ENCODE measurements around the gene PIP5K1C. TPM values are rescaled to one million over a fixed set of nuclear protein-coding genes. Genes with fewer than 3 reads are reported as not detected.

The PIP5K1C gene
- polyA plus RNA-seq, 1 donor from 2014 or later = 7.1 TPM

GRCh38 chr19:3603121-3603811 lies 97.0 kb downstream of the PIP5K1C start:
- H3K9ac ChIP-seq (ENCODE audit: low read length) = no peak overlapping the region
- H3K4me3 ChIP-seq (ENCODE audit: low read length) = no peak overlapping the region
- peaks cover 32% of the 10 kb centered on the region for H3K27me3 ChIP-seq (ENCODE audit: insufficient read depth, low read depth, low read length)
- no peaks in the 10 kb centered on the region for H3K9me3 ChIP-seq (ENCODE audit: low read length)
- no peaks in the 10 kb centered on the region for H3F3A ChIP-seq (ENCODE audit: insufficient read depth, low read length, poor library complexity, severe bottlenecking)
- no peak overlapping the region for H3K27ac ChIP-seq (ENCODE audit: low read length)
- no peak overlapping the region for H3K4me2 ChIP-seq (ENCODE audit: low read length)
- H3K36me3 ChIP-seq (ENCODE audit: insufficient read depth, low read length) = no peaks in the 10 kb centered on the region
- no peak overlapping the region for H2AFZ ChIP-seq (ENCODE audit: low read depth, low read length)
- TF ChIP-seq POLR2AphosphoS5 (IDR thresholded peaks at IDR 0.05) (no peak), TAF1 (IDR thresholded peaks at IDR 0.05; ENCODE audit: low read depth) (no peak), EZH2 (IDR thresholded peaks at IDR 0.05; ENCODE audit: borderline replicate concordance, insufficient read depth, low read length, poor library complexity, severe bottlenecking) (no peak), MXI1 (conservative IDR thresholded peaks at IDR 0.05; ENCODE audit: poor library complexity, severe bottlenecking) (no peak), SMC3 (conservative IDR thresholded peaks at IDR 0.05; ENCODE audit: poor library complexity) (no peak), EP300 (conservative IDR thresholded peaks at IDR 0.05; ENCODE audit: poor library complexity, severe bottlenecking) (no peak), RAD21 (conservative IDR thresholded peaks at IDR 0.05) (no peak)
- TF ChIP-seq, protein P1, sequence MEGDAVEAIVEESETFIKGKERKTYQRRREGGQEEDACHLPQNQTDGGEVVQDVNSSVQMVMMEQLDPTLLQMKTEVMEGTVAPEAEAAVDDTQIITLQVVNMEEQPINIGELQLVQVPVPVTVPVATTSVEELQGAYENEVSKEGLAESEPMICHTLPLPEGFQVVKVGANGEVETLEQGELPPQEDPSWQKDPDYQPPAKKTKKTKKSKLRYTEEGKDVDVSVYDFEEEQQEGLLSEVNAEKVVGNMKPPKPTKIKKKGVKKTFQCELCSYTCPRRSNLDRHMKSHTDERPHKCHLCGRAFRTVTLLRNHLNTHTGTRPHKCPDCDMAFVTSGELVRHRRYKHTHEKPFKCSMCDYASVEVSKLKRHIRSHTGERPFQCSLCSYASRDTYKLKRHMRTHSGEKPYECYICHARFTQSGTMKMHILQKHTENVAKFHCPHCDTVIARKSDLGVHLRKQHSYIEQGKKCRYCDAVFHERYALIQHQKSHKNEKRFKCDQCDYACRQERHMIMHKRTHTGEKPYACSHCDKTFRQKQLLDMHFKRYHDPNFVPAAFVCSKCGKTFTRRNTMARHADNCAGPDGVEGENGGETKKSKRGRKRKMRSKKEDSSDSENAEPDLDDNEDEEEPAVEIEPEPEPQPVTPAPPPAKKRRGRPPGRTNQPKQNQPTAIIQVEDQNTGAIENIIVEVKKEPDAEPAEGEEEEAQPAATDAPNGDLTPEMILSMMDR (IDR thresholded peaks at IDR 0.05; ENCODE audit: poor library complexity, severe bottlenecking) = no peak
- TF ChIP-seq, protein P2, sequence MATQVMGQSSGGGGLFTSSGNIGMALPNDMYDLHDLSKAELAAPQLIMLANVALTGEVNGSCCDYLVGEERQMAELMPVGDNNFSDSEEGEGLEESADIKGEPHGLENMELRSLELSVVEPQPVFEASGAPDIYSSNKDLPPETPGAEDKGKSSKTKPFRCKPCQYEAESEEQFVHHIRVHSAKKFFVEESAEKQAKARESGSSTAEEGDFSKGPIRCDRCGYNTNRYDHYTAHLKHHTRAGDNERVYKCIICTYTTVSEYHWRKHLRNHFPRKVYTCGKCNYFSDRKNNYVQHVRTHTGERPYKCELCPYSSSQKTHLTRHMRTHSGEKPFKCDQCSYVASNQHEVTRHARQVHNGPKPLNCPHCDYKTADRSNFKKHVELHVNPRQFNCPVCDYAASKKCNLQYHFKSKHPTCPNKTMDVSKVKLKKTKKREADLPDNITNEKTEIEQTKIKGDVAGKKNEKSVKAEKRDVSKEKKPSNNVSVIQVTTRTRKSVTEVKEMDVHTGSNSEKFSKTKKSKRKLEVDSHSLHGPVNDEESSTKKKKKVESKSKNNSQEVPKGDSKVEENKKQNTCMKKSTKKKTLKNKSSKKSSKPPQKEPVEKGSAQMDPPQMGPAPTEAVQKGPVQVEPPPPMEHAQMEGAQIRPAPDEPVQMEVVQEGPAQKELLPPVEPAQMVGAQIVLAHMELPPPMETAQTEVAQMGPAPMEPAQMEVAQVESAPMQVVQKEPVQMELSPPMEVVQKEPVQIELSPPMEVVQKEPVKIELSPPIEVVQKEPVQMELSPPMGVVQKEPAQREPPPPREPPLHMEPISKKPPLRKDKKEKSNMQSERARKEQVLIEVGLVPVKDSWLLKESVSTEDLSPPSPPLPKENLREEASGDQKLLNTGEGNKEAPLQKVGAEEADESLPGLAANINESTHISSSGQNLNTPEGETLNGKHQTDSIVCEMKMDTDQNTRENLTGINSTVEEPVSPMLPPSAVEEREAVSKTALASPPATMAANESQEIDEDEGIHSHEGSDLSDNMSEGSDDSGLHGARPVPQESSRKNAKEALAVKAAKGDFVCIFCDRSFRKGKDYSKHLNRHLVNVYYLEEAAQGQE (IDR thresholded peaks at IDR 0.05; ENCODE audit: borderline replicate concordance) = no peak
- no peaks in the 10 kb centered on the region for H4K20me1 ChIP-seq (ENCODE audit: insufficient read depth)
- no peaks in the 10 kb centered on the region for H3K79me2 ChIP-seq (replicated peaks; ENCODE audit: insufficient read depth, low read length)
- H3K9me2 ChIP-seq (ENCODE audit: insufficient read depth, low read length) = no peaks in the 10 kb centered on the region

GRCh38 chr19:3601021-3601420 lies 99.2 kb downstream of the PIP5K1C start:
- Histone ChIP-seq H3K4me2 (ENCODE audit: low read length) (no peak overlapping the region), H3K36me3 (ENCODE audit: insufficient read depth, low read length) (no peaks in the 10 kb centered on the region), H3K27ac (ENCODE audit: low read length) (no peak overlapping the region), H3F3A (ENCODE audit: insufficient read depth, low read length, poor library complexity, severe bottlenecking) (no peaks in the 10 kb centered on the region), H2AFZ (ENCODE audit: low read depth, low read length) (no peak overlapping the region), H3K27me3 (ENCODE audit: insufficient read depth, low read depth, low read length) (peaks cover 10% of the 10 kb centered on the region), H3K4me3 (ENCODE audit: low read length) (no peak overlapping the region), H3K79me2 (replicated peaks; ENCODE audit: insufficient read depth, low read length) (no peaks in the 10 kb centered on the region), H3K9me2 (ENCODE audit: insufficient read depth, low read length) (no peaks in the 10 kb centered on the region), H3K9me3 (ENCODE audit: low read length) (no peaks in the 10 kb centered on the region), H4K20me1 (ENCODE audit: insufficient read depth) (no peaks in the 10 kb centered on the region), H3K9ac (ENCODE audit: low read length) (no peak overlapping the region)
- no peak for TF ChIP-seq MXI1 (conservative IDR thresholded peaks at IDR 0.05; ENCODE audit: poor library complexity, severe bottlenecking)
- TF ChIP-seq EZH2 (IDR thresholded peaks at IDR 0.05; ENCODE audit: borderline replicate concordance, insufficient read depth, low read length, poor library complexity, severe bottlenecking) = no peak
- TF ChIP-seq POLR2AphosphoS5 (IDR thresholded peaks at IDR 0.05) = no peak
- TF ChIP-seq SMC3 (conservative IDR thresholded peaks at IDR 0.05; ENCODE audit: poor library complexity) = no peak
- TF ChIP-seq, protein P2 (IDR thresholded peaks at IDR 0.05; ENCODE audit: borderline replicate concordance) = no peak
- TF ChIP-seq, protein P1 (IDR thresholded peaks at IDR 0.05; ENCODE audit: poor library complexity, severe bottlenecking) = no peak
